GM21529 (cell line): Measurements from ENCODE around the gene DNAH17.

Experiments used
- ATAC-seq: cut with Tn5 transposase; IDR thresholded peaks from one replicate; pipeline ENCODE4 v1.9.1; 2021; ENCODE audit not compliant: unreplicated experiment

DNAH17 gene

DNA sequence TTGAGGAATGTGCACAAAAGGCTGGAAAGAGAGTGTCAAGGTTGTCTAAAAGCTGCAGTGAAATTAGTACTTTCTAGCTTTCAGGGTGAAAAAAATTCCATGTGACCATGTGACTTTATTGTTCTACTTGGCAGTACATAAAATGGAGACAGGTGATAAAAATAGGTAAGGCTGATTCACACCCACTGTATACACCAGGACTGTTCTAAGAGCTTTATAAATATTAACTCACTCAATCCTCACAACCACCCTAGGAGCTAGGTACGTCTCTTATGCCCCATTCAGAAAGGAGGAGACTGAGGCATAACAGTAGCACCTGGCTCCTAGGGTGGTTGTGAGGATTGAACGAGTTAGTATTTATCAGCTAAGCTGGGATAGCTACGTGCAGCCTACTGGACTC, 28.2 kb upstream of the DNAH17 start:
- ATAC-seq = no peak

DNA sequence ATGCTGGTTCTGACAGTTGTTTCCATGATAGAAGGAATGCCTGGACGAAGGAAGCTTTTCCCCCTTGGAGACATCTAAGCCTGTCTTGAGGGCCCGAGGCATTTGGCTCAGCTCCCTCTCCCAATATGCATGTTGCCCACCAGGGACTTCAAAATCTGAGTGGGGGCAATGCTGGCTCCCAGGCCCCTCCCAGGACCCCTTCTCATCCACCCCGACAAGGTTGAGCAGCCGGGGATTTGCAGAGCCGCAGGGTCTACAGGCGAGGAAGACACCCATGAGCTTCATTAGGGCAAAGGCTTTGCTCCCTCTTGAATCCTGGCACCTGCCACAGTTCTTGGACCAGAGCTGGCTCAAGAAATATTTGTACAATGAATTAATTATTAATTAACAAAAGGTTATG, 25.1 kb upstream of the DNAH17 start:
- ATAC-seq = no peak

DNA sequence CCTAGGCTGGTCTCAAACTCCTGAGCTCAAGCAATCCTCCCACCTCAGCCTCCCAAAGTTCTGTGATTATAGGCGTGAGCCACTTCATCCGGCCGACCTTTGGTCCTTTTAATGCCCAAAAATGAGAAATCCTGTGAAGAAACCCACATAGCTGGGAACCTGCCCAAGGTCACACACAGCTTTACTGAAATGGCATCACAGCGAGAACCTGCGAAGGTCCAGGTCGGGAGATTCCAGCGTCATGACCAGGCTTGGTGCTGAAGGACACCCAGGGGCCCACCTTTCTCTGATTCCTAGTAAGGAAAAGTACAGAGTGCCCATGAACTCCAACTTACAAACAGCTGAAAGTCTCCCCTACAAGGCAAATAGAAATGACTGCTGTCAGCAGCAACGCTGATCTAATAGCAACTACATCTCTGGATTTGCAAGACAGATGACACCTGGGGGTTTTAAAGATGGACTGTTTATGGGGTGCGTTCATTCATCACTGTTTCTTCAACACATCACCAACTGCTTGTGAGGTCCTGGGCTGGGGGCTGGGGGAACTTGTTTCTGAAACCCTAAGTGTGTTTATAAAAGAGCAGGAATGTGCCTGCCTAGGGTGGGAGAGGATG, 24.5 kb upstream of the DNAH17 start:
- ATAC-seq = no peak

DNA sequence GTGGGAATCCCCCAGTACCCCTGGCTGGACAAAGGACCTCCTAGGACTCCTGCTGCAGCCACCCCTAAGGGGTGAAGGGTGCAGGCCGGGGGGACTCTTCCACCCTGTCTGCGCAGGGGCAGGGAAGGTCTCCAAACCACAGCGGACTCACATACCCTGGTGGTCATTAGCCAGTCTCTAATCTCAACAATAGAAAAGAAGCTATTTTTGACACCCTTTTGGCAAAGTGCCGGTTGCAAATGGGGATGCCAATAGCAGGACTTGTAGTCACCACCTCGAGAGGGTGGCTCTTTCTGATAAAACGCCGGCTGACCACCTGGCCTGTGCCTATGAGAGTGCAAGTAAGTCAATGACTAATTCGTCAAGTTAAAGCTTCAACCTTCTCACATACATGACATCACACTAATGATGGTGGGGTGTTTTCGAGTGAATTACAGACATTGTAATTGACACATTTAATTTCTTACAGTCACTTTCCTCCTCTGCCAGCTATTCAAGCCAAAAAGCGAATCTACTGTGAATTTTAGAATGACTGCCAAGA, 23.1 kb upstream of the DNAH17 start:
- ATAC-seq = no peak

DNA sequence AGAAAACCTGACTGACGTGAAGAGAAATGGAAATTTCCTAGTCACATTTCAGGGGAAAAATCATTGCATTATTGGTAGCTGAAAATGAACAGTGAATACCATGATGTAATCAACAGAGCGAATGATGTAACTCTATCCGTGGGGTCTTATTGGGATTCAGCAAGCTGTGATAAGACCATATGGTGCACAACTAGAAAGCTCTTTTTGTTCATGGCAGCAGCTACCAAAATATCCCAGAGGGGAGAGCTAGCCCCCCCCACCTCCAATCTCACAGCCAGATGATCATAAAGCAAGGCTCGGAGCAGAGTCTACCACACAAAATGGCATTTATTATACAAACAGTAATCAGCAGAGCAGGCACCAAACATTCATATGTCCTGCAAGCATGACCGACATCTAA, 22.2 kb upstream of the DNAH17 start:
- ATAC-seq = no peak

DNA sequence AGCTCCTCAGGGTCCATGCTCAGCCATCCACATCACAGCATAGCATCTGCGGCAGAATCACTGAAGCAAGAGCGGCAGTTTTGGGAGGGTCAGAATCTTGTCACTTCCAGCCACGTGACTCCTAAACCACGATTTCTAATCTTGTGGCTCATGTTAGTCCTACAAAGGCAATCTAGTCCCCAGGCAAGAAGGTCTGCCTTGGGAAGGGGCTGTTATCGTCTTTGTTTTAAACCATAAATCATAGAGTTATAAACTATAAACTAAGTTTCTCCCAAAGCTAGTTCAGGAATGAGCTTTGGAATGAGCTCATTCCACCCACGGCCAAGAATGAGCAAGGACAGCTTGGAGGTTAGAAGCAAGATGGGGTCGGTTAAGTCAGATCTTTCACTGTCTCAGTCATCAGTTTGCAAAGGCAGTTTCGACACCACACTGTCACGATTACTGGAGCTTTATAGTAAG, 20.8 kb upstream of the DNAH17 start:
- no peak for ATAC-seq

DNA sequence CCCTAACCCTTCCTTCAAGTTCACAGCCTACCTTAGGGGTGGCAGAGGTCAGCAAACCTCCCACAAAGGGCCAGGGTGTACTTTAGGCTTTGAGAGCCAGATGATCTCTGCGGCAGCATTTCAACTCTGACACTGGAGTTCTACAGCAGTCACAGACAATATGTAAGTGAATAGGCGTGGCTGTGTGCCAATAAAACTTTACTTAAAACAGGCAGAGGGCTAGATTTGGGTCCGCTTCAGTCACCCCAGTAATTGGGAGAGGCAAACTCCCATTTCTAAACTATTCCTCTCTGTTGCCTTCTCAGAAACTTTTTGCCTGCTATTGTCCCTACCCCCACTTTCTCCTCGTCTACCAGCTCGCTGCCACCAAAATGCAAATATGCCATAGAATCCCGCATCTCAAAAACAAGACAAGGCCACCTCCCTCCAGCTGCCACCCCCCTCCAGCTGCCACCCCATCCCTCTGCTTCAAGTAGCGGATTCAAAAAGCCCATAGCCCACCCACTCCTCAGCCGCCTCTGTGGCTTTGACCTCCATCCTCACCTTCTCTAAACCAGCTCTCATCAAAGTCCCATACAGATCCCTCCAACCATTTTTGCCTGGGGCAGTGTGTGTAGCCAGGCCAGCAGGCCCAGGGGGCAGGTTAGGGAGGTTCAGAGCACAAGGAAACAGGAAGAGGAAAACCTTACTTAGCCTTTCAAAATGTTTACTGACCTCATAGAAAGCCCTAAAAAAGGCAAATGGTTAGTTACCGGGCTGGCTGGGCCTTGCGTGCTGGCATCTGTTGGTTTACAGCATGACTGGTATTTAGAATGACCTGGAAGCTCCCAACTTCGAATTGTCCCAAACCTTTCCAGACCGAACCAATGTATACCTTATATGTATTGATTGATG, 19.9 kb upstream of the DNAH17 start:
- no peak for ATAC-seq

DNA sequence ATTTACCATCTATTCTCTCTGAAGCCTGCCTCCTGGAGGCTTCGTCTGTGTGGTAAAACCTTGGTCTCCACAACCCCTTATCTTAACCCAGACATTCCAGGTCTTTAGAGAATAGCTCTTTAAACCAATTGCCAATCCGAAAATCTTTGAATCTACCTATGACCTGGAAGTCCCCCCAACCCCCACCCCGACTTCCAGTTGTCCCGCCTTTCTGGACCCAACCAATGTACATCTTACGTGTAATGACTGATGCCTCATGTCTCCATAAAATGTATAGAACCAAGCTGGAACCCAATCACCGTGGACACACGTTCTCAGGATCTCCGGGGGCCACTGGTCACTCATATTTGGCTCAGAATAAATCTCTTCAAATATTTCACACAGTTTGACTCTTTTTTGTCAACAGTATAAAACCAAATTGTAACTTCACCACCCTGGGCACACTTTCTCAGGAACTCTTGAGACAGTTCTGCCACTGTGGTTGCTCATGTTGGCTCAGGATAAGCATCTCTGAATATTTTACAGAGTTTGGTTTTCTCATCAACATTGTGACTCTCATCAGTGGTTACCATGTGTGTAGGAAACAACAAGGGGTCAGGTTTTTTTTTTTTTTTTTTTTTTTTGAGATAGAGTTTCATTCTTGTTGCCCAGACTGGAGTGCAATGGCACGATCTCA, 18.1 kb upstream of the DNAH17 start:
- ATAC-seq = no peak

DNA sequence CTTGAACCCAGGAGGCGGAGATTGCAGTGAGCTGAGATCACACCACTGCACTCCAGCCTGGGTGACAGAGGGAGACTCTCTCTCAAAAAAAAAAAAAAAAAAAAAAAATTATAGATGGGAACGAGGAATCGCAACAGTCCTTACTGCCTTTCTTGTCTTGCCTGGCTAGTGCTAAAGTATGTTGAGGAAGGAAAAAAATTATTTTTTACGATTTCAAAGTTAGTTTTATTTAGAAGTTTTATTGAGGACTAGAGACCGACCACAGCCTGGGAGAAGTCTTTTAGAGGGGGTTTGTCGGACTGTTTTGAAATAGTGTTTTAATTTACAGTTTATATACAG, 15.8 kb upstream of the DNAH17 start:
- no peak for ATAC-seq

DNA sequence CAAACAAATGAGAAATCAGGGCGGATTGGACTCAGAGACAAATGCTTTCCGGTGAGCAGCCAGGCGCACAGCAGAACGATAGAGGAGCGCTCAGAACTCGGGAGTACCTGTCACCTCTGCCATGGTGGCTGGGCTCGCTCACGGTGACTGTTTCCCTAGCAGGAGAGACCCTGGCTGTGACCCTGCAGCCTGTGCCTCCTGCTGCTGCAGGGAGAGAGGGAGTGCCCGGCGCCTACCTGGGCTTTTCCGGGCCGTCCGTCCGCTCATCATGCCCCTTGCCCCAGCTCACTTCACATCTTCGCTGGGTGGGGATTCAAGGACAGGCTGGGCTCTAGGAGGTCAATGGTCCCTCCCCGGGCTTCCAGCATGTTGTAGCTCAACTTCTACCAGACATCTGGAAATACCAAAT, 14.1 kb upstream of the DNAH17 start:
- ATAC-seq = no peak

DNA sequence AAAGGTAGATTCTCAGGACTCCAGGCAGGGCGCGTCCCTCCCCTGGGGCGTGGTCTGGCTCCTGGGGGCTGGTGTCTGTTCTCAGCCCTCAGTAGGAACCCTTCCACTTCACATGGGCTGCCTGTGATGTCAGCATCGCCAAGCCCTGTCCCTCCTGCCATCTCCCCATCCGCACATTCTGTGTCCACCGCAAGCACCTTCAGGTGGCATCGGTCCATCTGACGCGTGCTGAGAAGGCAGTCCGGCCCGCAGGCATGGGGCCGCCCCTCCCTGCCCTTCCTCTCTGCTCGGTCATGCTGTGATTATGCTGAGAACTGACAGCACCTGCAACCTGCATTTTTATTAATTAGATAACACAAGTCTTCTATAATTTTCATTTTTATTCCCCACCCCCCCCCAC, 12.7 kb upstream of the DNAH17 start:
- no peak for ATAC-seq

DNA sequence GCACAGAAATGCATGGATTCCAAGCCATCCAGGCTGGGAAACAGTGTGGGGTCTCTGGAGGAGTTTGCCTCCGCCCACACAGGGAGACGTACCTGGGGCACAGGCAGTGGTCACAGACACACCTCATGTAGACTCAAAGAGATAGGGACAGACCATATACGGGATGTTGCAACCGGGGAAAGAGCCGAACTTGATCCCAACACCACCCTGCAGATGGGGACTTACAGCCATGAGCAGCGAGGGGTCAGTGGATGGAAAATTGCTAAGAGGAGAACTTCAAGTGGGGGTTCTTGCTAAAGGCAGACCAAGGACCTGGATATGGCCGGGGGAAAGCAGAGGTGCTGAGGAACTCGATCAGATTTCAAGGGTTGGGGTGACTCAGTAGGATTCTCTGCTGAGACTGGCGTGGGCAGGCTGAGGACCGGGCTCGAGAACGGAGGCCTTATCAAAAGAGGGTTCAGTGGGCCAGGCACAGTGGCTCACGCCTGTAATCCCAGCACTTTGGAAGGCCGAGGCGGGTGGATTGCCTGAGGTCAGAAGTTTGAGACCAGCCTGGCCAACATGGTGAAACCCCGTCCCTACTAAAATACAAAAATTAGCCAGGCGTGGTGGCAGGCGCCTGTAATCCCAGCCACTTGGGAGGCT, 12.0 kb upstream of the DNAH17 start:
- no peak for ATAC-seq

DNA sequence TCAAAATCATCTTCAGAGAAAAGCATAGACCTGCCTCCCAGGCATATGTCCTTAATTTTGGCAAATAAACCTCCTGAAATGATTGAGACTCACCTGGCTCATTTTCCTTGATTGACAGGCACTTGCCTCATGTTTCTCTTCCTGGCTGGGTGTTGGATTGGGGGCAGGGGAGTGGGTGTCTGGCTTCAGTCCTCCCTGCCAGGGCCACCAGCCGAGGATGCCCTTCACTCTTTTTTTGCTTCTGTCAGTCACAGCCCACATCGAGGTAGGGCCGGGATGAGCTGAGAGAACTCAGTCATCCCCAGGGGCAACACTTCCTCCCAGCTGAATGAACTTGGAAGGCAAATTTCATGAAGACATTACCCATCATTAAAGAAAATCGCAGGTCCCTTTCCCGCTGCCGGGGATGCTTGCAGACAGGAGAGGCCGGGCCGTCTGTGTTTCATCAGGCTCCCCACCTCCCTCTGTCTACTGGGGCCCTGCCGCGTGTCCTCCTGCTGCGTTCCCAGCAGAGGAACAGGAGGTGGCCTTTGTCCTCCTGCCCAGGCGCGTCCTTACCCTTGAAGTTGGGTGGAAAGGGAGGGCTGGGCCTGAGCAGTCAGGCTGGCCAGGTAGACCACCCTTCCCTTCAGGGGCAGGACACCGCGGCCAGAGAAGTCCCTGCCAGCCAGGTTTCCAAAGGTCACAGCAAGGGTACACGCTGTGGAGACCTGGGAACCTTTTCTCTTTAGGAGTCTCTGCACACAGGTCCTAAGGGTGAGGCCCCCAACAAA, 11.2 kb upstream of the DNAH17 start:
- no peak for ATAC-seq

DNA sequence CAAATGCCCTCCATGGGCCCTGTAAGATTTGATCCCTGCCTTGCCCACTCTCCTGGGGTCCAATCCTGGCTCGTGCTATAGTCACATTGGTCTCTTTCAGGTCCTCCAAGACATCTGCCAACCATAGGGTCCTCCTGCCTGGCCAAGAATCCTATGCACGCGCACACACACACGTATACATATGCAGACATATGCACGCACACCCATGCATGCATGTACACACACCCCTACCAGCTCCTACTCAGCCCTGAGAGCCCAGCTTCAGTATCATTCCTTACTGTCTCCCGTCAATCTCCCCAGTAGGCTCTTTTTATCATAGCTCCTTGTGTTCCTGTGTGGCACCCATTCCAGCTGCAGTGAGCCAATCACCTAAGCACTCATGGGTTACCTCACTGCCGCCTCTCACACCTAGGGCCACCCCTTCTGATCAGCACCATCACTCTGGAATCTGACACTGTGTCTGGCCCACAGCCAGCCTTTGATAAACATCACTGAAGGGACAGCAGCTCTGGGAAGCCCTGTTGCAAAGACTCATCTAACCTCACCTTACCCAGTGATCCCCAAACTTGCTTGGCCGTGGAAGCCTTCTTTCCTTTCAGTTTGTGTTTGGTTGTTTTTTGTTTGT, 7.9 kb upstream of the DNAH17 start:
- ATAC-seq = no peak

DNA sequence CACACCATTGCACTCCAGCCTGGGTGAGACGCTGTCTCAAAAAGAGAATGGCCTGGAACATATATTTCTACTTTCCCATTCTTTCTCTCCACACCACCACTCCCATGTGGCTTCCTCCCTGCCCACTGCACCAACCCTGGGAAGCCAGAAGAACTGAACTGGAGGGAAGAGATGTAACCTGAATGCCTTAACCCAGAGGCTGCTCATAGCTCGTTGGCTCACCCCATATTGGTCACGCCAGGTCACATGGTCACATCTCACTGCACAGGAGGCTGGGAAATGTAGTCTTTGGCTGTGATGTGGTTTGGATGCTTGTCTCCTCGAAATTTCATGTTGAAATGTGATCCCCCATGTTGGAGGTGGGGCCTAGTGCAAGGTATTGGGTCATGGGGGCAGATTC, 5.9 kb upstream of the DNAH17 start:
- no peak for ATAC-seq

DNA sequence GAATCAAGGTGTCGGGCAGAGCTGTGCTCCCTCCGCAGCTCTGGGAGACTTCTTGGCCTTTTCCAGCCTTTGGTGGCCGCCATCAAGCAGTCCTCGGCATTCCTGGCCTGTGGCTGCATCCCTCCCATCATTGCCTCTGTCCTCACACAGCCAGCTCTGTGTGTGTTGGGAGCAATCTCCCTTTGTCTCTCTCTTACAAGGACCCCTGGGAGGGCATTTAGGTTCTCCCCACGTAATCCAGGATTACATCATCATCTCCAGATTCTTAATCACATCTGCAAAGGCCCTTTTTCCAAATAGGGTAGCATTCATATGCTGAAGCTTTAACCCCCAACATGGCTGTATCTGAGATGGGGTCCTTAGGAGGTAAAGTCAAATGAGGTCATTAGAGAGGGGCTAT, 4.1 kb upstream of the DNAH17 start:
- ATAC-seq = no peak

DNA sequence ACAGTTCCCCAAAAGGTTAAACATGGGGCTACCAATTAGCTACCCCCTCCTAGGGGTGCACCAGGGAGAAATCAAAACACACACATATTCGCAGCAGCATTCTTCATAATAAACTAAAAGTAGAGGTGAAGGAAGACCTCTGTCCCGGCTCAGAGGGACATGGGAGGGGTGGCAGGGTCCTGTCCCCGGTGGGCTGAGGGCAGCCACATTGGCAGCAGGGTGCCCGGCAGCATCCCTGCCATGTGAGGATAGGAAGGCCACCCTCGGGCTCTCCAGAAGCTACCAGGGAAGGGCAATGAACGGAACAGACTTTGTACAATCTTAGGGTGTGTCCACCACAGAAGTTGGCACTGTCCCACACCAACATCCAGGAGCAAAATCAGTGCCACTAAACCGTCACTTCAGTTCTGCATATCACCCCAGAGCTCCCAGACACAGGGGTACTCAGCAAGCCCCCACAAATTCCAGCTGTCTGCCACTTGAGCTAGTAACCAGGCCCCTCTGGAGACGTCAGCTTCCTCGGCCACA, 3.1 kb upstream of the DNAH17 start:
- ATAC-seq = no peak

DNA sequence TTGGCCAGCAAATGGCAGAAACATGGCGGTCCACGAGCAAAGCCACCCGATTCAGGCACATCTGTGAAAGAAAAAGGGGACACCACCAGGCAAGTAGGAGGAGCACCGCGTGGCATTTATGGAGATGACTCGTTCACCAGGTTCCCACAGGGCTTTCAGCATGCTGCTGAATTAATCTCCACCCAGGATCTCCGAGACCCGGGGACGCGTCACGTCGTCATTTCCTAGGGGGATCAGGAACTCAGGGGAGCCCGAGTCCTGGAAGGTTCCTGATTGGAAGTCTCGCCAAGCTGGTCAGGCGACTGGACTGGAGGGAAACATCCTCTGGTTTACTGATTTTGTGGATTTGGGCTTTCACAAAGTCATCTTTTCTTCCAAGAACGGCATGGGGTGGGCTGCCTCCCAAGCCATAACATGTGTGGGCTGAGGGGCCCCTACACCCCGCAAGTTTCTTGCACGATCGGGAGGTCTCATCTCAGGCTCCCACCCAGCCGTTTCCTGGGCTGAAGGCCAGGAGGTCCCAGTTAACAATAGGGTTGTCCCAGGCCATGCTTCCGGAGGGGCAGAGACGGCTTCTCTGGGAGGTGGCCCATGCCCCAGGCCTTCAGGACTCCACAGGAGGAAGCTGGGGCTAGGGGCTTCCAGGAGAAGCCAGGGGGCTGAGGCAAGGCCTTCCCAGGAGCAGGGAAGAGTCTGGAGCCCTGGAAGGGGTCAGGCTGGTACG, 645 bp downstream of the DNAH17 start:
- no peak for ATAC-seq

DNA sequence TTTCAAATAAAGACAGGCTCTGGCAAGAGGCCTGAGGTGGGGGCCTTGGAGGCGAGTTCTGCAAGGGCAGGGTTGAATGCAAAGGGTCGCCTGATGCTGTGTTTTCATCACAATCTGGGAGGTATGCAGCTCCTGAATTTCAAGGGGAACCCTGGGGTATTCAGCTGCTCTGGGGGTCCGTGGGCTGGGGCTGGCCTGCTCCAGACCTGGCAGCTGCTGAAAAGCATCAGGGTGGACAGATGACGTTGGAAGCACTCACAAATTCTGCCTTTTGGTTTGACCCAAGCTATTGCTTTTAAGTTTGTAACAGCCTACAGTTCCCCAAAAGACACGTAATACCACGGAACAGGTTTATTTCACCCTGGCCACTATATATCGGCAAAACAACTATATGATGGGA, 1.3 kb downstream of the DNAH17 start:
- no peak for ATAC-seq
